ENCODE results near the gene DAP3.

DNA sequence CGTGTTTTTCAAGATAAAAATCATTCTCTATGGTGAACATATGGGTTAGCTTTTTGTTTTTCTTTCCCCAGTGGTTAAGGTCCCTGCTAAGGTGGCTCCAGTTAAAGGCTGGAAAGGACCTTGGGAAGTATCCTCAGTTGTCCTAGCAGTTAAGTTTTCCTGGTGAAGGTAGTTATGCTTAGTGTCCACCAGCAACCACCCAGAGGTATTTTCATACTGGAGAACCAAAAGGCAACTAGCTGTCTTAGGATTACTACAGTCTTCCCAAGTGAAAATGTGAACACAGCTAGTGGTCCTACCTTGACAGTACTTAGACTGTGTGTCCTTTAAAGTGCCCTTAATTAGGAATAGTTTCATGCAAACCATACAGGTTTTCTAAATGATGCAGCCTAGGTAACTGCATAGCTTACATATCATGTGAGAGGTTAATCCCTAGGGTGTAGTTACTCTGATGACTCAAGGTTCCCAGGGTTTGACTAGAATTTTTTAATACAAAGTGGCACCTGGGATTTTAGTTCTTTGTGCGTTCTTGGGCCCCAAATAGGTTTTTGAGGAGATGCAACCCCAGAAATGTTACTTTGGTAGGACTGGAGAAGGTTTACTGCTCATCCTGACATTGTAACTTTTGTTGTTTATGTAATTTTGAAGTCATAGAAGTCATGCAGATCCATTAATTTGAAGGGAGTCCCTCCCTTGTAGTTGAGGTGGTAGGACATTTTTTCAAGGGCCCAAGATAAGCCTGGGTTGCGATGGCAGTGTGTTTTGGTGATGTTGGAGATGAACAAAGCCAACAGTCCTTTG lies 36.8 kb upstream of the DAP3 start:
- no peak for TF ChIP-seq EZH2 (IDR thresholded peaks at IDR 0.05; ENCODE audit: low read length, missing control alignments)
- TF ChIP-seq, protein P1, sequence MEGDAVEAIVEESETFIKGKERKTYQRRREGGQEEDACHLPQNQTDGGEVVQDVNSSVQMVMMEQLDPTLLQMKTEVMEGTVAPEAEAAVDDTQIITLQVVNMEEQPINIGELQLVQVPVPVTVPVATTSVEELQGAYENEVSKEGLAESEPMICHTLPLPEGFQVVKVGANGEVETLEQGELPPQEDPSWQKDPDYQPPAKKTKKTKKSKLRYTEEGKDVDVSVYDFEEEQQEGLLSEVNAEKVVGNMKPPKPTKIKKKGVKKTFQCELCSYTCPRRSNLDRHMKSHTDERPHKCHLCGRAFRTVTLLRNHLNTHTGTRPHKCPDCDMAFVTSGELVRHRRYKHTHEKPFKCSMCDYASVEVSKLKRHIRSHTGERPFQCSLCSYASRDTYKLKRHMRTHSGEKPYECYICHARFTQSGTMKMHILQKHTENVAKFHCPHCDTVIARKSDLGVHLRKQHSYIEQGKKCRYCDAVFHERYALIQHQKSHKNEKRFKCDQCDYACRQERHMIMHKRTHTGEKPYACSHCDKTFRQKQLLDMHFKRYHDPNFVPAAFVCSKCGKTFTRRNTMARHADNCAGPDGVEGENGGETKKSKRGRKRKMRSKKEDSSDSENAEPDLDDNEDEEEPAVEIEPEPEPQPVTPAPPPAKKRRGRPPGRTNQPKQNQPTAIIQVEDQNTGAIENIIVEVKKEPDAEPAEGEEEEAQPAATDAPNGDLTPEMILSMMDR (conservative IDR thresholded peaks at IDR 0.05 in 1 of 2, IDR thresholded peaks at IDR 0.05 in 1 of 2; ENCODE audit: low read depth in 1 of 2, low read length in 2 of 2), result no peak
